NCI-H82 (cell line): ENCODE data around the gene LIMK2.
A peak's percentile ranks its signal among the peaks of the same experiment; 100 is the strongest.
"Not testable (repeated sequence)": the region's sequence is repeated elsewhere in the genome, so short reads cannot be mapped to it uniquely, and the experiment has no call there.

Source experiments
- DNase-seq: peaks from one replicate; lab custom pipeline; 2025; lab: John Stamatoyannopoulos, UW

Gene LIMK2

DNA sequence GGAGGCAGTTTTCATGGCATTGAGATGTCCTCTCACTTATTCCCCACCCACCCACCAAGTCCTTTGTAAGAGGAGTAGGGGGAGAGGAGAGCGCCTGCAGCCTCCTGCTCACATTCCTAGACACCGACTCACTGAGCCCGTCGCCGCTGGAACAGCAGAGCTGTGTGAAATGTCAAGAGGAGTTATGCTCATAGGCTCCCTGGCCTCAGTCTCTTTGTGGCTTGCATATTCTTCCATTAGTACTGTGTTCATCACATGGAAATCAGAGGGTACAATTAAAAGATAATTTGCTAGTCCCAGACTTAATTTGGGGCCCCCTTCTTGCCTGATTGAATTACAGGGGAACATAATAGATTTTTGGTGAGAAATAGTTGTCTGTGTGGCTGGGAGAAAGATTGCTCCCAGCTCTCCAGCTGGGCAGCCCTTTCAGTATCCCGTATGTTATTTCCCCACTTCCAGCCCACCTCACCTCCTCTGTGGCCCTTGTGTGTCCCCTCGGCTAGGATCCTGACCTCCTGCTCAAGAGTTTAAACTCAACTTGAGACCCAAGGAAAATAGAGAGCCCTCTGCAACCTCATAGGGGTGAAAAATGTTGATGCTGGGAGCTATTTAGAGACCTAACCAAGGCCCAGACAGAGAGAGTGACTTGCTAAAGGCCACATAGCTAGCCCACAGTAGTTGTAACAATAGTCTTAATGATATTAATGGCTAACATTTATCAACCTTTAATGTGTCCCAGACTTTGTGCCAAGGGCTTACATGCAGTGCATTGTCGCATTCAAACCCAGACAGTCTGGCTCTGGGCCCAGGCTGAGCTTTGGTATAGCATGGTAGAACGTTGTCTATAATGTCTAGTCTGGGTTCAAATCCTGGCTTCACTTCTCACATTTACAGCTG, 32.2 kb downstream of the LIMK2 start:
- no peak for DNase-seq

DNA sequence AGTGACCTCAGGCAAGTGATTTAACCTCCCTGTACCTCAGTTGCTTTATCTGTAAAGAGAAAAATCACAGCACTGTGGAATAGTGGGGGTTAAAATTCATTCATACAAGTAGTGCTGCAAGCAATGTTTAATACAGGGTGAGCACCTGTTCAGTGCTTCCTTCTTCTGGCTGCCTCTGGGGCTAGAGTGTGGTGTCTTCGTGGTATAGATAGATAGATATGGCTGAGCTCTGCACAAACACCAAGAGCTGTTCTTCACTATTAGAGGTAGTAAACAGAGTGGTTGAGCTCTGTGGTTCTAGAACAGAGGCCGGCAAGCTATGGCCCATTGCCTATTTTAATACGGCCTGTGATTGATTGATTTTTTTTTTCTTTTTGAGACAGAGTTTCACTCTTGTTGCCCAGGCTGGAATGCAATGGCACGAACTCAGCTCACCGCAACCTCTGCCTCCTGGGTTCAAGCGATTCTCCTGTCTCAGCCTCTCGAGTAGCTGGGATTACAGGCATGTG, 32.9 kb downstream of the LIMK2 start:
- no peak for DNase-seq

DNA sequence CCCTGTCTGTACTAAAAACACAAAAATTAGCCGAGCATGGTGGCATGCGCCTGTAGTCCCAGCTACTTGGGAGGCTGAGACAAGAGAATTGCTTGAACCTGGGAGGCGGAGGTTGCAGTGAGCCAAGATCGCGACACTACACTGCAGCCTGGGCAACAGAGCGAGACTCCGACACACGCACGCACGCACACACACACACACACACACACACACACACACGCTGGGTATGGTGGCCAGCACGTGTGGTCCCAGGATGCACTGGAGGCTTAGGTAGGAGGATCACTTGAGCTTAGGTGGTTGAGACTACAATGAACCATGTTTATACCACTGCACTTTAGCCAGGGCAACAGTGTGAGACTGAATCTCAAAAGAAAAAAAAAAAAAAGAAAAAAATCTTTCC, 33.9 kb downstream of the LIMK2 start:
- not testable (repeated sequence) for DNase-seq

DNA sequence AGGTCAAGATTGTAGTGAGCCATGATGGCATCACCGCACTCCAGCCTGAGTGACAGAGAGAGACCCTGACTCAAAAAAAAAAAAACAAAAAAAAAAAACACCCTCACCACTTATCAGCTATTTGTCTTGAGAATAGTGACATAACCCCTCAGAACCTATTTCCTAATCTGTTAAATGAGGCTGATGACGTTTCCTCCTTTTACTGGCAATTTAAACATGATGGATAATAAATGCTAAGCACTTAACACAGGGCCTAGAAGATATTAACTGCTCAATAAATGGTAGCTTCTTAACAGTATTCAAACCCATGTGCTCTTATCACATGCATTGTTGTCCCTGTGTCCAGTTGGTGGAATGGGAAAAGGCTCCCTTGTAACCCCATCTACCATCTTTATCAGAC, 34.6 kb downstream of the LIMK2 start:
- DNase-seq: no peak

DNA sequence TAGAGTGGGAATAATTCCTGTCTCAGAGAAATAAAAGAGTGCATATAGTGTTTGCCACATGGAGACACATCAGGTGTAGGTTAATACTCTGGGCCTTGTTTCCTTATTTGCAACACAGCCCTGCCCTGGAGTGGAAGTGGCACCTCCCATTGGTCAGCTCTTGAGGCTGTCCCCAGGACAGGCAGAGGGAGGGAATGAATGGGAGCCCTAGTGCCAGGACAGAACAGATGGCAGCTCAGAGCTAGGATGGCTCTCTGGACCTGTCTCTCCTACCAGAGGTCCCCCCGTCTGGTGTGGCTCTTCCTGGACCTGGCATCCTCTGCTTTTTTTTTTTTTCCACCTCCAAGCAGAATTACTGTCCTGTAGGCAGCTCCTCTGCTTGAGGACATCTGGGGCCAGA, 35.6 kb downstream of the LIMK2 start:
- peak; percentile 67 for DNase-seq

DNA sequence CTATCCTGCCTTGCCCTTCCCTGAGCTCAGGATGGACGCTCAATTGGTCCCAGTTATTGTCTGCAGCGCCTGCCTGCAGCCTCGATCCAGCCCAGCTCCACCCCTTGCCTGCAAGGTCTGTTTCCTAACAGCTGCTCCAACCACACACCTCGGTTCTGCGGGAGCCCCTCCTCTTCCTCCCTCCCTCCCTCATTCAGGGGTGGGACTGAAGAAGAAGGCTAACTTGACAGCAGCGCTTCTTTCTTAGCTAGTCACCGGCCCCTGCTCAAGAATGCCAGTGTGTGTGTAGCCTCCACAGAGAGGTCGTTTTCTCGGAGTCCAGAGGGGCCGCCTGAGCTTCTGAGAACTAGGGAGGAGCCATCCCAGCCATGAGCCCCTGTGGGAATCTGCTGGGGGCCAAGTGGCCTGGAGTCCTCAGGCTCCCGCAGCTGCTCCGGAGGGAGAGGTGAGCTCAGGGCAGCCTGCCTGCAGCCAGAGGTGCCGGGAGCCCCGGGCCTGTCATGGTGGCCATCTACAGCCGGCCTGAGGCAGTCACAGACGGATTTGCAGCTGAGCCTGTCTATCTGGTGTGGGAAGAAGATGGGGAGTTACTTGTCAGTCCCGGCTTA, 36.1 kb downstream of the LIMK2 start:
- DNase-seq: peak; percentile 92

DNA sequence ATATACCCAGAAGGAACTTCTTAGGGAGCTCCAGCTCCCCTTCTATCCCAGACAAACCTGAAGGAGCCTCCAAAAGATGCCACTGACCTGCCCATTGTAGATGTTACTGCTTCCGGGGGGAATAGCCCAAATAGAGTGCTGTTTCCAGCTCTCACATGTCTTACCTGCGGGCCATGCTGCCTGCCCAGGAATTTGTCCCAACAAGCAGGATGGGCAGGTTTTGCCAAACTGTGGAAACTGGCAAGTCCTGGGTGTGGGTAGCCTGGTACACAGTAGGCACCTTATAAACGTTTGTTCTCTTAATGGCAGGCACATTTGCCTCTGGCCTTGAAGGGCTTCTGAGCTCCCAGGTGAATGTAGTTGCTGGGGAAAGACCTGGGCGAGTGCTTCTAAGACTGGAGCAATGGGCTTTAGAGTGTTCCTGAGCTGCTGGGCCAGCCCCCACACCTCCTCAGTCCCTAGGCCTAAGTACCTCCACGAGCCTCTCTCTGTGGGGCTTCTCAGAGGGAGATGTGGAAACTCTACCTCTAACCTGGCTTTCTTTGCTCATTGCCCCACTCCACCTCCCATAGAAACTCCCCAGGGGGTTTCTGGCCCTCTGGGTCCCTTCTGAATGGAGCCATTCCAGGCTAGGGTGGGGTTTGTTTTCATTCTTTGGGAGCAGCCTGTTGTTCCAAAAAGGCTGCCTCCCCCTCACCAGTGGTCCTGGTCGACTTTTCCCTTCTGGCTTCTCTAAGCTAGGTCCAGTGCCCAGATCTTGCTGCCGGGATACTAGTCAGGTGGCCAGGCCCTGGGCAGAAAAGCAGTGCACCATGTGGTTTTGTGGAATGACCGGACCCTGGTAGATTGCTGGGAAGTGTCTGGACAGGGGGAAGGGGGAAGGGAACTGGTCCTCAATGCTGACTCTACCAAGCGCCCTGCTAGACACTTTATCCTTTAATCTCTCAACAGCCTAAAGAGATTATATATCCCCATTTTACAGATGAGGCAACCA, 37.2 kb downstream of the LIMK2 start:
- DNase-seq: peak; percentile 73

DNA sequence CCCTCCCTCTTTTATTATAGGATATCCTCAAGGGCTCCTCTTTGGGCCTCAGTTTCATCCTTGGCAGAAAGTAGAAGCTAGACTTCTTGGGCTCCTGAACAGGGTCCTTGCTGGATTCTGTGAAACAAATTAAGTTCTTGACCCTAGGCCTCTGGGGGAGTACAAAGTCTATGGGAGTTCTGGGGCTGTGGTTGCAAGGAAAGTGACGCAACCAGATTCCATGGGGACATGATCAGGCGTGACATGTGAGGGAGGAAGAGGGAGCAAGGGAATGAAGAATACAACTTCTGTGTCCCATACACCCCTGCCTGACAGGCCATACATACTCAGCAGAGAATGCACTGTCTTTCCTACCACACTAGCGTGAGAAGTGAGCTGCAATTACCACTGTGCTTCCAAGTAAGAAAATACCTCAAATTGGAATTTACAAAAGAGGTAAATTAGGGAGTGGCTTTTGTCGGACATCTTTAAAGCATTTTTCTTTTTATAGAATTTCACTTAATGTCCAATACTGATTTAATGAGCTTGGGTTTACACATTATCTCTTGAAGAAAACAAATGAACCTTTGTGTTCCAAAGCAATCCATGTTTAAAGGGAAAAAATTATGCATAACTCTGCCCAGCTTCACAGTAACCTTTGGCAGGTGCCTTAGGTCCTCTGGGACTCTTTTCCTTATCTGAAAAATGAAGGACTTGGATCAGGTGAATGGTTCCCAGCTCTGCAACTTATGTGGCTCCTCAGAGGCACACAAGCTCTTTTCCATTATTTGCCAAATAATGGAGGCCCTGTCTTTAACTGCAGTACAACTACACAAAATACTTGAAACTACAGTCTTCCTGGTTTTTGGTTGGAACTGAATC, 38.9 kb downstream of the LIMK2 start:
- DNase-seq: no peak

DNA sequence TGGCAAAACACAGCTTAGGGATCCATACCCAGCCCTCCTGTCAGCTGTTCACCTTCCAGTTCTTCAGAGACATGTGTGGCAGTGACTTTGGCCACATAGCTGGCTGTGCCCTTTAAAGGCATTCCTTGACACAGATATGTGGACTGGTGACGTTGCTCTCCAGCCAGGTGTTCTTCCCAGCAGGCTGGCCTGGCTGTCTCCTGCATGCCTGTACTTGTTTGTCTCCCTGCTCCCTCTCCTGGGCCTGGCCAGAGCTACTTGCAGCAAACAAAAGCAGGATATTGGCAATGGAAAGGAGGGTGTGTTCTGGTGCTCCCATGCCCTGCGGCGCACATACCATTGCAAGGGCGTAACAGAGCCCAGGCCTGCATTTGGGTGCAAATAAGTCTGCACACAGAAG, 41.9 kb downstream of the LIMK2 start:
- DNase-seq: no peak

DNA sequence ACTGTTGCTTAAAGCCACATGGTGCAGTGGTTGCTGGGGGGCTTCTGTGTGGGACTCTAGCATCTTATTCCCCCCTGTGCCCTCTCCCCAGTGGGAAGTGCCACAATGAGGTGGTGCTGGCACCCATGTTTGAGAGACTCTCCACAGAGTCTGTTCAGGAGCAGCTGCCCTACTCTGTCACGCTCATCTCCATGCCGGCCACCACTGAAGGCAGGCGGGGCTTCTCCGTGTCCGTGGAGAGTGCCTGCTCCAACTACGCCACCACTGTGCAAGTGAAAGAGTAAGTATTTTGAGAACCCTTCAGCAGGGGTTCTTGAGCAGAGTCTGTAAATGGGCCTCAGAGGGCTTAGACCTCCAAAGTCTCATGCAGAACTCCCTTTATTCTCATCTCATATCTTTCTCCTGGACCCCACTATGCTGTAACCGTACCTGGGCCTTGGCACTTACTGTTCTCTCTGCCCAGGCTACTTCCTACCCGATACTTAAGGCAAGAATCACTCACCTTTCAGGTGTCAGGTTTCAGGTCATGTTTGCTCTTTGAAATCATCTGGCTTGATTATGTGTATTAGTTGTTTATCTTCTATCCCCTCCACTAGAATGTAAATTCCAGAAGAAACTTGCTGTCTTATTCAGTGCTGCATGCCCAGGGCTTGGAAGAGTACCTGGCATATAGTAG, 47.8 kb downstream of the LIMK2 start:
- DNase-seq: no peak

DNA sequence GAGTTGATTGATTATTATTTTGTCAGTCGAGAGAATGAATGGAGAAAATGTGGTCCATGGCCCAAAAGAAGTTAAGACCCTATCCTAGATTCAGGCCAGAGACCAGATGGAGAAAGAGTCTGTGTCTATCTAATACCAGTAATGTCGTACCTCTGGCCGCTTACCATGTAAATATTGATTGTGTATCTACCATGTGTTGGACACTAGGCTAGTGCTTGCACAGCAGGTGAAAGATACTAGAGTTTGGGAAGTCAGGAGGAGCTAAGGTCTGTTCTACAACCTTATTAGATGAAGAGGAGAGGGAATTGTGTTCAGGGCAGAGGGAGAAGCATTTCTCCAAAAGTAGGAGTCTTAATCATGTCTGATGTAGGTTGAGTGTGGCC, 48.4 kb downstream of the LIMK2 start:
- no peak for DNase-seq

DNA sequence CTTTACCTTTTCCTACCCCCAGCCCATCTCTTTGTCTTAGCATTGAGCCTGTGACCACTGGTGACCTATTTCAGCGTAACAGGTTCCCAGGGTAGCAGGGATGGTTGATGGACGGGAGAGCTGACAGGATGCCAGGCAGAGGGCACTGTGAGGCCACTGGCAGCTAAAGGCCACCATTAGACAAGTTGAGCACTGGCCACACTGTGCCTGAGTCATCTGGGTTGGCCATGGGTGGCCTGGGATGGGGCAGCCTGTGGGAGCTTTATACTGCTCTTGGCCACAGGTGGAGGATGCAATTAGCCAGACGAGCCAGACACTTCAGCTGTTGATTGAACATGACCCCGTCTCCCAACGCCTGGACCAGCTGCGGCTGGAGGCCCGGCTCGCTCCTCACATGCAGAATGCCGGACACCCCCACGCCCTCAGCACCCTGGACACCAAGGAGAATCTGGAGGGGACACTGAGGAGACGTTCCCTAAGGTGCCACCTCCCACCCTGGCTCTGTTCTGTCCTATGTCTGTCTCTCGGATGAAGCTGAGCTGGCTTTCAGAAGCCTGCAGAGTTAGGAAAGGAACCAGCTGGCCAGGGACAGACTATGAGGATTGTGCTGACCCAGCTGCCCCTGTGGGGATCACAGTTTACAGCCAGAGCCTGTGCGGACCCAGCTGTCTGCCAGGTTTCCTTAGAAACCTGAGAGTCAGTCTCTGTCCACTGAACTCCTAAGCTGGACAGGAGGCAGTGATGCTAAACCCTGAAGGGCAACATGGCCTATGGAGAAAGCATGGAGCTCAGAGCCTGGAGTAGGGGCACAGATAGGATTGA, 50.4 kb downstream of the LIMK2 start:
- DNase-seq: no peak

DNA sequence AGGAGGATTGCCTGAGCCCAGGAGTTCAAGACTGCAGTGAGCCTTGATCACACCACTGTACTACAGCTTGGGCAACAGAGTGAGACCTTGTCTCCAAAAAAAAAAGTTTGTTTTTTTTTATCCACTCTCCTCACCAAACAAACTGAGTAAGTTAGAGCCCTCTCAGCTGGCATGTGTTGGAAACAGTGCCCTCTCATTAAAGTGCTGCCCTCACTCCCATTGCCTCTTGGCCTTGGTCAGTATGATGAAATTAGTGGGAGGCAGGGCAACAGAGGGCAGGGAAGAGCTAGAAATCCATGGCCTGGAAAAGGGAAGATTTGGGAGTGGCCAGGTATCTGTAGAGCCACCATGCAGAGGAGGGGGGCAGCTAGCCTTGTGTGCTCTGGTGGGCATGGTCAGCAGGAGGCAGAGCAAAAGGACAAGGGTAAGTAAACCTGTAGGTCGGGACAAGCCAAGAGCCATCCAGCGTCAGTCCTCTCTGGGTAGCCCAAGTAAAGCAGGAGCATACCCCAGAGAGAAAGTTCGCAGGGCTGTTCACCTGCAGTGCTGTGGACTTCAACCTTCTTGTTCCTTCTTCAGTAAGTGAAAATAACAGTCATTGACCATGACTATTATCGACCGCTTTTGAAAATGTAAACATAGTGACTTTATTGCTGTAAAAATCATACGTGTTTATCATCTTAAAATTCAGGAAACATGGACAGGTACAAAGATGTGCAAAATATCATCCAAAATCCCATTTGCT, 52.0 kb downstream of the LIMK2 start:
- no peak for DNase-seq

DNA sequence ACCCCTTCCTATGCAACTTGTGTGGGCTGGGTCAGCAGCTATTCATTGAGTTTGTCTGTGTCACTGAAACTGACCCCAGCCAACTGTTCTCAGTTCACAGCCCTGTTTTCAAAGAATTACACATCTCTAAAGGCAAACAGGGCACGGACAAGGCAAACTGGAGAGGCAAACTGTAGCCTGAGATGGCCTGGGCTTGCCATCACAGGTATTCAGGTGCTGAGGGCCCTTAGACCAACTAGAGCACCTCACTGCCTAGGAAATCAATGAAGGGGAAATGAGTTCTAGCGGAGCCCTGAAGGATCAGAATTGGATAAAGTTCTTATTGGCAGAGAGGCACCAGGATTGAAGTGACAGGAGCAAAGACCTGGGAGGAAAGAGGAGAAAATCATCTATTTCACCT, 56.2 kb downstream of the LIMK2 start:
- no peak for DNase-seq

DNA sequence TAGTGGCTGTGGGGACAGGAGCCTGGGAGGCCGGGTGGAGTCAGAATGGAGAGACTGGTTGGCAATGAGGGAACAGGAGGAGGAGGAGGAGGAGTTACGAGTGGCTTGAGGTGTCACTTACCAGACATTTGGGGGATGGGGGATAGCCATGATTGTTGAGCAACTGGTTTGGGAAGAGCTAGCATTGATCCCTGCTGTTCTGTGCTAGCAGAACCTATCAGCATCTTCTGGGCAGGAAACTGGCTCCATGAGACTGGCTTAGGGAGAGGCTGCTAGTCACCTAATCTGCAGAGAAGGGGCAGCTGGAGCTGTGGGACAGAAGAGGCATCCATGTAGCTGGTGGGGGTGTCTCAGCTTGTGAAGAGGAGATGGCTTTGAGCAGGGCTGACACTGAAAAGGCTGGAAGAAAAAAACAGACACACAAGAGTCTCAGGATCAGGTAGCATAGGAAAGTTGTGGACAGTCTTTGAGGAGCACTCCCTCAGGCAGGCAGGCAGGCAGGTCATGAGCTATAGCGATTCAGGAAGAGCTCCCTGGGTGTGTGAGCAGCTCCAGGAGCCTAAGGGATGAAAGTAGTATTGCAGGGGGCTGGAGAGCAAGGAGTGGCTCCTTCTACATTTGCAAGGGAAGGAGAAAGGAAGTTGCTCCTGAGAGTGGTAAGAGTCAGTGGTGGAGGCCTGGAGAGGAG, 57.9 kb downstream of the LIMK2 start:
- no peak for DNase-seq

DNA sequence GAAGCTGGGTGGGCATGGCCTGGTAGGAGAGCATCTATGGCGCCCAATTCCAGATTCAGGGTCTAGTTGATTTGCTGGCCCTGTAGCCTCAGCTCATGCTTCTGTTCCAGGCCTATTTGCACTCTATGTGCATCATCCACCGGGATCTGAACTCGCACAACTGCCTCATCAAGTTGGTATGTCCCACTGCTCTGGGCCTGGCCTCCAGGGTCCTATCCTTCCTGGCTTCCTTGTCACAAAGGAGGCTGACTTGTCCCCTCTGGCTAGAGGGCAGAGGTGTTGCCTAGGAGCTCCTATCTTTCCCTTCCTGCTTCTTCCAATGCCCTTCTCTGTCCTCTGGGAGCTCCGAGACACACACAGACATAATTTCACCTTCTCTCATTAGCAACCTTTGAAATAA, 58.9 kb downstream of the LIMK2 start:
- DNase-seq: no peak

DNA sequence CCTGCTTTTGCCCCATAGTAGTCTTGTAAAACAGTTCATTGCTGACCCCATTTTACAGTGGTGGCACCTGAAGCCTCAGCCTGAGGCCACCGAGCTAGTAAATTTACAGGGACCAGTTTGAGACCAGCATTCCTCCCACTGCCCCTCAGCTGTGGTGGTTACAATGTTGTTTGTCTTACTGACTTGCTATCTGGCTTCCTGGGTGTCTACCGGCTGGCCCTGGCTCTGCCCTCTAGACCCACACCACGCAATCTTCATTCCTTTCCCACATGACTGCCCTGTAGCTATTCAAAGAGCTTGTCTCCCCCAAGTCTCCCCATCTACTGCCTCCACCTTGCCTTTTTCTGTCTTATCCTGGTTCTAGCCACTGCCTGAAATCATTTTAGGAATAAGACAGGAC, 59.4 kb downstream of the LIMK2 start:
- DNase-seq: no peak
